ENCODE results near the gene RIC1. TPM values are rescaled to one million over a fixed set of nuclear protein-coding genes. Genes with fewer than 3 reads are reported as not detected.
"Not testable (repeated sequence)": the region's sequence is repeated elsewhere in the genome, so short reads cannot be mapped to it uniquely, and the experiment has no call there.

RIC1 gene
- polyA plus RNA-seq, 1 of the 3 experiments (the other 2 are of a cell fraction), result 21.9 TPM

DNA sequence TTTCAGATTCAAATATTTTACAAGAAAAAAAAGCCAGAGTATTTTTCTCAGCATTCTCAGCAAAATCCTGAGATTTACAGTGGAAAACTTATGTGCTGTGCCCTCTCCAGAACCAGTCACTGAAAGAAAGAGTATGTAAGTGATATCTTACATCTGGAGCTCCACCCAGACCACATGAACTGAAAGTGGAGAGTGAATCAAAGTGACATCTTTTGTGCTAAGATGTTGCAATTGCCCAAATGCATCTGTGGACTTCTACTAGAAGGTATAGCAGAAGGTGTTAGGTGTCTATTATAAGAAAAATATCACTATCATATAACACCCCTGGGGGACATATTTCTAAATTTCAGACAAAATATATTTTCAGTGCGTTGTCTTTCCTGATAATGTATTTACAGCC lies 49.0 kb upstream of the RIC1 start (continued):
- TF ChIP-seq NRF1 (IDR thresholded peaks at IDR 0.05; ENCODE audit: low read depth, low read length) (no peak), FOSL2 (IDR thresholded peaks at IDR 0.05; ENCODE audit: borderline replicate concordance, low read depth) (no peak), MEF2A (IDR thresholded peaks at IDR 0.05; ENCODE audit: borderline replicate concordance, low read depth) (no peak), RCOR1 (IDR thresholded peaks at IDR 0.05; ENCODE audit: low read length) (no peak), SMC3 (IDR thresholded peaks at IDR 0.05; ENCODE audit: low read depth, low read length) (no peak)

DNA sequence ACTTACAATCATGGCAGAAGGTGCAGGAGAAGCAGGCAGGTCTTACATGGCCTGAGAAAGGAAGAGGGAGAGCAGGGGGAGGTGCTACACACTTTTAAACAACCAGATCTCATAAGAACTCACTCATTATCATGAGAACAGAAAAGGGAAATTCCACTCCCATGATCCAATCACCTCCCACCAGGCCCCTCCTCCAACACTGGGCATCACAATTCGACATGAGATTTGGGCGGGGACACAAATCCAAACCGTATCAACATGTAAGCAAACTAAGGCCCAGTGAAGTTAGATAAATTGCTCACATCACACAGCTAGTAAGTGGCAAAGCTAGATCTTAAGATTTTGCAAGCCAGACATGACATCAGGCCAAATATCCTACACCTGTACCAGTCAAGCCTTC lies 48.3 kb upstream of the RIC1 start:
- DNase-seq, result no peak
- no peaks in the 10 kb centered on the region for H4K20me1 ChIP-seq (ENCODE audit: insufficient read depth)
- CTCF ChIA-PET, result interaction anchor here (0.9 to 1.8 kb wide), 3 partner anchors 9 to 130 kb away, joined by 3 to 5 read pairs (median 5); partner anchors contain the start of gene CD274
- no peaks in the 10 kb centered on the region for H3K79me2 ChIP-seq (ENCODE audit: insufficient read depth)
- TF ChIP-seq SMC3 (IDR thresholded peaks at IDR 0.05; ENCODE audit: low read depth, low read length) (no peak), RCOR1 (IDR thresholded peaks at IDR 0.05; ENCODE audit: low read length) (no peak), CHD2 (IDR thresholded peaks at IDR 0.05; ENCODE audit: low read length, partially characterized antibody) (no peak), YY1 (IDR thresholded peaks at IDR 0.05; ENCODE audit: low read depth) (no peak), EP300 (IDR thresholded peaks at IDR 0.05; ENCODE audit: borderline replicate concordance in 1 of 2, low read depth in 1 of 2, low read length in 1 of 2) (no peak)
- TF ChIP-seq, protein P1, sequence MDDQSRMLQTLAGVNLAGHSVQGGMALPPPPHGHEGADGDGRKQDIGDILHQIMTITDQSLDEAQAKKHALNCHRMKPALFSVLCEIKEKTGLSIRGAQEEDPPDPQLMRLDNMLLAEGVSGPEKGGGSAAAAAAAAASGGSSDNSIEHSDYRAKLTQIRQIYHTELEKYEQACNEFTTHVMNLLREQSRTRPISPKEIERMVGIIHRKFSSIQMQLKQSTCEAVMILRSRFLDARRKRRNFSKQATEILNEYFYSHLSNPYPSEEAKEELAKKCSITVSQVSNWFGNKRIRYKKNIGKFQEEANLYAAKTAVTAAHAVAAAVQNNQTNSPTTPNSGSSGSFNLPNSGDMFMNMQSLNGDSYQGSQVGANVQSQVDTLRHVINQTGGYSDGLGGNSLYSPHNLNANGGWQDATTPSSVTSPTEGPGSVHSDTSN (IDR thresholded peaks at IDR 0.05), result no peak
- no peak overlapping the region for H3K9ac ChIP-seq
- no peaks in the 10 kb centered on the region for H3K9me2 ChIP-seq
- no peaks in the 10 kb centered on the region for H3K36me3 ChIP-seq (replicated peaks in 1 of 2; ENCODE audit: control insufficient read depth in 1 of 2, insufficient read depth in 2 of 2, low read length in 1 of 2)
- no peaks in the 10 kb centered on the region for H3K27me3 ChIP-seq (ENCODE audit: insufficient read depth)
- WGBS (ENCODE audit: low lambda C conversion rate), result 93% methylated on average over 3 of the region's 3 CpGs
- H3K9me3 ChIP-seq, result no peaks in the 10 kb centered on the region
- POLR2A ChIA-PET, result no interaction called here
- no peak overlapping the region for H3K27ac ChIP-seq (ENCODE audit: low read depth in 2 of 2, low read length in 1 of 2)
- H3K4me2 ChIP-seq, result no peak overlapping the region
- peaks cover 0 to 10% of the 10 kb centered on the region in 2 experiments; a peak in 1 of 4 replicates for H3K4me1 ChIP-seq (ENCODE audit: control insufficient read depth in 1 of 2, insufficient read depth in 2 of 2, low read depth in 1 of 2, low read length in 1 of 2)
- H3K4me3 ChIP-seq (ENCODE audit: low read depth in 2 of 2, low read length in 1 of 2), result no peak overlapping the region
- no peak overlapping the region for H2AFZ ChIP-seq (ENCODE audit: low read depth)
- H3F3A ChIP-seq (replicated peaks; ENCODE audit: insufficient read depth), result peaks cover 32% of the 10 kb centered on the region

DNA sequence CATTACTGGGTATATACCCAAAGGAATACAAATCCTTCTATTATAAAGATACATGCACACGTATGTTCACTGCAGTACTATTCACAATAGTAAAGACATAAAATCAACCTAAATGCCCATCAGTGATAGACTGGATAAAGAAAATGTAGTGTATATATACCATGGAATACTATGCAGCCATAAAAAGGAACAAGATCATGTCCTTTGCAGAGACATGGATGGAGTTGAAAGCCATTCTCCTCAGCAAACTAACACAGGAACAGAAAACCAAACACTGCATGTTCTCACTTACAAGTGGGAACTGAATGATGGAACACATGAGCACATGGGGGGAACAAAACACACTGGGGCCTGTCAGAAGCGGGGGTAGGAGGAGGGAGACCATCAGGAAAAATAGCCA lies 47.2 kb upstream of the RIC1 start:
- H2AFZ ChIP-seq (ENCODE audit: low read depth); DNase-seq; H3K4me3 ChIP-seq (ENCODE audit: low read depth in 2 of 2, low read length in 1 of 2); H3K9ac ChIP-seq; H3K27ac ChIP-seq (ENCODE audit: low read depth in 2 of 2, low read length in 1 of 2); H3K27me3 ChIP-seq (ENCODE audit: insufficient read depth); H3K79me2 ChIP-seq (ENCODE audit: insufficient read depth); POLR2A ChIA-PET; H3K4me2 ChIP-seq; H3K9me3 ChIP-seq; H4K20me1 ChIP-seq (ENCODE audit: insufficient read depth); H3K36me3 ChIP-seq (replicated peaks in 1 of 2; ENCODE audit: control insufficient read depth in 1 of 2, insufficient read depth in 2 of 2, low read length in 1 of 2); H3K9me2 ChIP-seq: not testable (repeated sequence)
- peaks cover 42% of the 10 kb centered on the region for H3F3A ChIP-seq (replicated peaks; ENCODE audit: insufficient read depth)
- CTCF ChIA-PET, result interaction anchor here (1.8 to 2.1 kb wide), 2 partner anchors 18 to 131 kb away, joined by 5 to 7 read pairs; partner anchors contain the start of gene CD274
- WGBS (ENCODE audit: low lambda C conversion rate), result 95% methylated on average over 2 of the region's 2 CpGs
- peaks cover 0 to 12% of the 10 kb centered on the region in 2 experiments; a peak in 2 of 4 replicates for H3K4me1 ChIP-seq (ENCODE audit: control insufficient read depth in 1 of 2, insufficient read depth in 2 of 2, low read depth in 1 of 2, low read length in 1 of 2)

Measured in SK-N-SH (cell line).